A549 (cell line): ENCODE results near the gene HPGDS. TPM values are rescaled to one million over a fixed set of nuclear protein-coding genes. Genes with fewer than 3 reads are reported as not detected.
A peak's percentile ranks its signal among the peaks of the same experiment; 100 is the strongest.

Source experiments
- ATAC-seq, 2 experiments: fragments of 200-7000 bp in 1 of 2; fragments of >200 bp in 1 of 2; cut with Nextera tagmentation in 1 of 2; cut with Tn5 transposase in 1 of 2; 3 replicates each; pipeline versions ENCODE4 v1.8.0 to v1.9.1; 2018 to 2020; ENCODE audit warnings: mild to moderate bottlenecking in 1 of 2, moderate library complexity in 1 of 2
- CTCF ChIA-PET: fragments of 300-600 bp; sonication (Branson Sonifier 250); formaldehyde crosslinking; extraction: SDS; loops from one replicate; lab custom pipeline; 2021; ENCODE audit warnings: antibody characterized with exemption, inconsistent platforms; lab: Yijun Ruan, JAX
- POLR2A ChIA-PET: fragments of 350-600 bp; formaldehyde crosslinking; extraction: SDS; loops from one replicate; lab custom pipeline; 2021; ENCODE audit warnings: antibody characterized with exemption, inconsistent platforms; lab: Yijun Ruan, JAX
- DNase-seq, 2 experiments: peaks; one replicate each; pipeline versions ENCODE4 v3.0.0 to v3.0.0-alpha.2; 2011 to 2016; ENCODE audit warnings: low read depth in 1 of 2, low spot score in 1 of 2
- FAIRE-seq: peaks from 2 replicates; lab custom pipeline; 2011; peaks lifted over from hg19 to GRCh38; lab: Jason Lieb, UNC
- H3K27ac ChIP-seq, 2 experiments: fragments of >200 bp; sonication (Bioruptor Twin); formaldehyde crosslinking; 3 replicates each; pipeline ENCODE4 v1.5.1; 2016 to 2017
- H3K4me1 ChIP-seq: fragments of >200 bp; sonication (Bioruptor Twin); formaldehyde crosslinking; 3 replicates; pipeline ENCODE4 v1.6.1; 2016
- H3K4me2 ChIP-seq: fragments of >200 bp; sonication (Bioruptor Twin); formaldehyde crosslinking; 3 replicates; pipeline ENCODE4 v1.6.1; 2016
- H3K4me3 ChIP-seq: fragments of >200 bp; sonication (Bioruptor Twin); formaldehyde crosslinking; 3 replicates; pipeline ENCODE4 v1.5.1; 2016
- H3K9me3 ChIP-seq: fragments of >200 bp; sonication (Bioruptor Twin); formaldehyde crosslinking; 3 replicates; pipeline ENCODE4 v1.6.1; 2016
- CBX2 ChIP-seq: fragments of 200-600 bp; sonication (generic); IDR thresholded peaks from 2 replicates; pipeline ENCODE4 v1.6.1; 2016; ENCODE audit warnings: low read depth, mild to moderate bottlenecking, borderline replicate concordance
- CEBPB ChIP-seq, 2 experiments: fragments of >200 bp in 1 of 2; sonication (Bioruptor Twin) in 1 of 2; formaldehyde crosslinking in 1 of 2; IDR thresholded peaks; 2 replicates each; pipeline ENCODE4 v1.6.1; 2012 to 2016
- E2F6 ChIP-seq: IDR thresholded peaks from 2 replicates; pipeline ENCODE4 v1.6.1; 2012; ENCODE audit warnings: low read depth, borderline replicate concordance
- EHF ChIP-seq: fragments of 250-450 bp; sonication (Bioruptor Pico); IDR thresholded peaks from 2 replicates; pipeline ENCODE4 v1.5.0; 2020; ENCODE audit warnings: mild to moderate bottlenecking
- EHMT2 ChIP-seq: fragments of 200-600 bp; sonication (generic); IDR thresholded peaks from 2 replicates; pipeline ENCODE4 v1.6.1; 2016; ENCODE audit warnings: antibody characterized with exemption, low read depth, mild to moderate bottlenecking, moderate library complexity
- ELK1 ChIP-seq: fragments of 150-350 bp; IDR thresholded peaks from 2 replicates; pipeline ENCODE4 v1.6.1; 2014; ENCODE audit warnings: low read depth, mild to moderate bottlenecking, low read length
- EP300 ChIP-seq, 2 experiments: fragments of >200 bp; sonication (Bioruptor Twin); formaldehyde crosslinking; IDR thresholded peaks; 2 replicates in 1 of 2; 3 replicates in 1 of 2; pipeline ENCODE4 v1.6.1; 2016 to 2017
- FOSB ChIP-seq: fragments of 250-450 bp; sonication (Bioruptor Pico); IDR thresholded peaks from 2 replicates; pipeline ENCODE4 v1.5.0; 2020; ENCODE audit warnings: mild to moderate bottlenecking, moderate library complexity
- KDM1A ChIP-seq: fragments of 200-600 bp; sonication (generic); IDR thresholded peaks from 2 replicates; pipeline ENCODE4 v1.6.1; 2016; ENCODE audit warnings: low read depth, mild to moderate bottlenecking
- NFE2L2 ChIP-seq: fragments of 150-350 bp; conservative IDR thresholded peaks from 2 replicates; pipeline ENCODE4 v1.6.1; 2014; ENCODE audit warnings: low read length
- NPAS2 ChIP-seq: fragments of 250-450 bp; sonication (Bioruptor Pico); IDR thresholded peaks from 2 replicates; pipeline ENCODE4 v1.8.0; 2022; ENCODE audit warnings: mild to moderate bottlenecking, moderate library complexity, borderline replicate concordance
- PBX3 ChIP-seq: IDR thresholded peaks from 2 replicates; pipeline ENCODE4 v1.6.1; 2012
- PHF8 ChIP-seq: fragments of 200-600 bp; sonication (generic); IDR thresholded peaks from 2 replicates; pipeline ENCODE4 v1.6.1; 2016; ENCODE audit warnings: low read depth, mild to moderate bottlenecking, antibody characterized with exemption, moderate library complexity, borderline replicate concordance
- POLR2A ChIP-seq: IDR thresholded peaks from 2 replicates; pipeline ENCODE4 v1.6.1; 2012; ENCODE audit warnings: mild to moderate bottlenecking, low read length
- RARB ChIP-seq: fragments of 250-450 bp; sonication (Bioruptor Pico); IDR thresholded peaks from 2 replicates; pipeline ENCODE4 v1.8.0; 2021; ENCODE audit warnings: mild to moderate bottlenecking, moderate library complexity
- RCOR1 ChIP-seq: fragments of 150-350 bp; IDR thresholded peaks from 2 replicates; pipeline ENCODE4 v1.6.1; 2014; ENCODE audit warnings: antibody characterized with exemption, low read length, low read depth
- RFX5 ChIP-seq: fragments of 450-650 bp; IDR thresholded peaks from 2 replicates; pipeline ENCODE4 v1.7.1; 2014; ENCODE audit warnings: antibody characterized with exemption, mild to moderate bottlenecking, moderate library complexity
- USF2 ChIP-seq: fragments of 450-650 bp; IDR thresholded peaks from 2 replicates; pipeline ENCODE4 v1.6.1; 2014; ENCODE audit warnings: antibody characterized with exemption
- ZFP36 ChIP-seq: fragments of 450-650 bp; IDR thresholded peaks from 2 replicates; pipeline ENCODE4 v1.6.1; 2014; ENCODE audit warnings: borderline replicate concordance; ENCODE audit not compliant: partially characterized antibody
- ZNF302 ChIP-seq: fragments of 250-450 bp; sonication (Bioruptor Pico); IDR thresholded peaks from 2 replicates; pipeline ENCODE4 v1.9.0; 2021; ENCODE audit warnings: inconsistent platforms, mild to moderate bottlenecking, moderate library complexity
- ZSCAN20 ChIP-seq: fragments of 250-450 bp; sonication (Bioruptor Pico); IDR thresholded peaks from 2 replicates; pipeline ENCODE4 v1.8.0; 2022; ENCODE audit warnings: mild to moderate bottlenecking, moderate library complexity
- WGBS: methylation state at CpG from one replicate; pipeline ENCODE4 v1.1.6; 2017; ENCODE audit errors: missing lambda C conversion rate; 5-methylcytosine and 5-hydroxymethylcytosine counted together
- polyA plus RNA-seq, 4 experiments: library from polyadenylated mRNA; depleted of rRNA in 3 of 4; stranded (reverse); fragments of >200 nt; fragmentation: RNase III in 1 of 4; extraction: RNeasy Plus Mini Kit Qiagen cat#74134 plus additional on column Dnase treatment in 1 of 4; gene quantifications; 2 replicates in 3 of 4; 3 replicates in 1 of 4; pipeline ENCODE4 v1.2.3, GENCODE V29; 2011 to 2017

The HPGDS gene
- polyA plus RNA-seq, 2 of the 4 experiments (the other 2 are of a cell fraction) = not detected

- no peak for TF ChIP-seq PBX3
- TF ChIP-seq ZNF302 (CRISPR knock-in tag) = no peak
- TF ChIP-seq EHF (CRISPR knock-in tag) = no peak
- TF ChIP-seq KDM1A = no peak
Observed at GRCh38 chr4:94345266-94345665, 2.6 kb upstream of the HPGDS start (continued).

GRCh38 chr4:94344457-94344856 lies 1.8 kb upstream of the HPGDS start:
- no peak for ATAC-seq
- DNase-seq = no peak
- CTCF ChIA-PET = interaction anchor here (1.1 kb wide), 1 partner anchor 14 kb away, joined by 3 read pairs; no protein-coding TSS in a partner anchor
- POLR2A ChIA-PET = no interaction called here
- no peak for FAIRE-seq
- WGBS = 76% methylated on average over 5 of the region's 5 CpGs
- no peak overlapping the region for H3K4me3 ChIP-seq
- no peaks in the 10 kb centered on the region for H3K4me1 ChIP-seq
- TF ChIP-seq KDM1A (no peak), CEBPB (IDR thresholded peaks at IDR 0.05) (no peak)
- no peaks in the 10 kb centered on the region for H3K9me3 ChIP-seq
- no peak overlapping the region for H3K4me2 ChIP-seq
- H3K27ac ChIP-seq = no peak overlapping the region

- FAIRE-seq (no peak), DNase-seq (no peak), ATAC-seq (no peak)
- H3K4me2 ChIP-seq = no peak overlapping the region
- WGBS = 96% methylated on average over 3 of the region's 3 CpGs
- no peak overlapping the region for H3K27ac ChIP-seq
- no peak overlapping the region for H3K4me3 ChIP-seq
- ChIA-PET CTCF (interaction anchor here (0.6 kb wide), 1 partner anchor 123 kb away, joined by 3 read pairs; no protein-coding TSS in a partner anchor), POLR2A (no interaction called here)
- H3K9me3 ChIP-seq = no peaks in the 10 kb centered on the region
- TF ChIP-seq CEBPB (IDR thresholded peaks at IDR 0.05) (peak; percentile 80 to 90), ZFP36 (no peak)
- H3K4me1 ChIP-seq = no peaks in the 10 kb centered on the region
Observed at GRCh38 chr4:94341481-94342370, 910 bp downstream of the HPGDS start.

- FAIRE-seq = no peak
- WGBS = 83% methylated on average over 9 of the region's 9 CpGs
- POLR2A ChIA-PET = no interaction called here
Observed at GRCh38 chr4:94339779-94340178, 2.9 kb downstream of the HPGDS start.

GRCh38 chr4:94338681-94339351 lies 3.8 kb downstream of the HPGDS start:
- no peak for FAIRE-seq
- POLR2A ChIA-PET = no interaction called here
- H3K4me2 ChIP-seq = peak overlapping the region; percentile 10; the same call in 1 of the 3 replicates
- ATAC-seq = no peak
- 68% methylated on average over 4 of the region's 4 CpGs for WGBS
- H3K4me1 ChIP-seq = peaks cover 15% of the 10 kb centered on the region; the same call in 2 of the 3 replicates
- DNase-seq = no peak
- H3K9me3 ChIP-seq = no peaks in the 10 kb centered on the region
- no peak overlapping the region for H3K4me3 ChIP-seq
- H3K27ac ChIP-seq = no peak overlapping the region
- CTCF ChIA-PET = interaction anchor here (1.0 kb wide), 1 partner anchor 69 kb away, joined by 4 read pairs; no protein-coding TSS in a partner anchor
- no peak for TF ChIP-seq POLR2A
- TF ChIP-seq EP300 (IDR thresholded peaks at IDR 0.05) = no peak
- no peak for TF ChIP-seq ZSCAN20
- no peak for TF ChIP-seq EHMT2
- TF ChIP-seq RARB (CRISPR knock-in tag) = no peak
- TF ChIP-seq ZNF302 (CRISPR knock-in tag) = no peak
- TF ChIP-seq E2F6 = no peak
- no peak for TF ChIP-seq NPAS2 (CRISPR knock-in tag)
- no peak for TF ChIP-seq USF2
- no peak for TF ChIP-seq CBX2
- TF ChIP-seq RCOR1 = no peak
- TF ChIP-seq PHF8 = no peak
- no peak for TF ChIP-seq RFX5
- TF ChIP-seq NFE2L2 = no peak
- TF ChIP-seq EHF (CRISPR knock-in tag) = no peak
- no peak for TF ChIP-seq KDM1A

More at GRCh38 chr4:94339779-94340178, 2.9 kb downstream of the HPGDS start:
- Histone ChIP-seq H3K9me3 (no peaks in the 10 kb centered on the region), H3K4me1 (peaks cover 5% of the 10 kb centered on the region; the same call in 2 of the 3 replicates), H3K27ac (no peak overlapping the region), H3K4me2 (no peak overlapping the region), H3K4me3 (no peak overlapping the region)
- TF ChIP-seq ELK1 = no peak
- no peak for TF ChIP-seq FOSB
- CTCF ChIA-PET = interaction anchor here (1.0 kb wide), 1 partner anchor 68 kb away, joined by 4 read pairs; no protein-coding TSS in a partner anchor
- no peak for DNase-seq
- ATAC-seq = no peak
